ENCODE results near the gene ZNF141.

DNA sequence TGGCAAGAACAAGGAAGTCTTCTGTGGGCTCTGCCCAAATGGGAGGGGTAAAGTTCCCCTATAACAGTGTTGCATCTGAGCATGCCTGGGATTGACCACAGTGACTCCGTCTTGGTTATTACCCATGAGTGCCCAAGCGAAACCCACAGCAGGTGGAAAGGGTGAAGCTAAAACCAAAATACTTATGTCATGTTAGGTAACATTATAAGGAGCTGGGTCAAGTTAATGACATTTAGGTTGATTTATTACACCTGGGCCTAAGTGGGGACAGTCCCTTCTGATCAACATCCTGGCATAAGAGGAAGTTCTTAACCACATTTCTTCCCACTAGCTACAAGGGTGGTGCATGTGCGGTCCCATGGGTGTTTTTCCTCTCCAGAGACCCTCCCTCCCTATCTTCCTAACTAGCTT, 31.1 kb upstream of the ZNF141 start:
- TF ChIP-seq, protein P1, sequence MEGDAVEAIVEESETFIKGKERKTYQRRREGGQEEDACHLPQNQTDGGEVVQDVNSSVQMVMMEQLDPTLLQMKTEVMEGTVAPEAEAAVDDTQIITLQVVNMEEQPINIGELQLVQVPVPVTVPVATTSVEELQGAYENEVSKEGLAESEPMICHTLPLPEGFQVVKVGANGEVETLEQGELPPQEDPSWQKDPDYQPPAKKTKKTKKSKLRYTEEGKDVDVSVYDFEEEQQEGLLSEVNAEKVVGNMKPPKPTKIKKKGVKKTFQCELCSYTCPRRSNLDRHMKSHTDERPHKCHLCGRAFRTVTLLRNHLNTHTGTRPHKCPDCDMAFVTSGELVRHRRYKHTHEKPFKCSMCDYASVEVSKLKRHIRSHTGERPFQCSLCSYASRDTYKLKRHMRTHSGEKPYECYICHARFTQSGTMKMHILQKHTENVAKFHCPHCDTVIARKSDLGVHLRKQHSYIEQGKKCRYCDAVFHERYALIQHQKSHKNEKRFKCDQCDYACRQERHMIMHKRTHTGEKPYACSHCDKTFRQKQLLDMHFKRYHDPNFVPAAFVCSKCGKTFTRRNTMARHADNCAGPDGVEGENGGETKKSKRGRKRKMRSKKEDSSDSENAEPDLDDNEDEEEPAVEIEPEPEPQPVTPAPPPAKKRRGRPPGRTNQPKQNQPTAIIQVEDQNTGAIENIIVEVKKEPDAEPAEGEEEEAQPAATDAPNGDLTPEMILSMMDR (IDR thresholded peaks at IDR 0.05), result no peak
- no peak for TF ChIP-seq POLR2A (IDR thresholded peaks at IDR 0.05)
